Activated CD4-positive, CD25-positive, alpha-beta regulatory T cell treated with anti-CD3 and anti-CD28 coated beads, Interleukin-2, amount 50 U/mL, for 16 hours (primary cell): Measurements from ENCODE around the gene NSF.
"Not testable (repeated sequence)": the region's sequence is repeated elsewhere in the genome, so short reads cannot be mapped to it uniquely, and the experiment has no call there.

Experiments used
- DNase-seq: peaks from one replicate; pipeline ENCODE4 v3.0.0-alpha.2; 2020; ENCODE audit warnings: low read depth, low spot score

NSF gene

DNA sequence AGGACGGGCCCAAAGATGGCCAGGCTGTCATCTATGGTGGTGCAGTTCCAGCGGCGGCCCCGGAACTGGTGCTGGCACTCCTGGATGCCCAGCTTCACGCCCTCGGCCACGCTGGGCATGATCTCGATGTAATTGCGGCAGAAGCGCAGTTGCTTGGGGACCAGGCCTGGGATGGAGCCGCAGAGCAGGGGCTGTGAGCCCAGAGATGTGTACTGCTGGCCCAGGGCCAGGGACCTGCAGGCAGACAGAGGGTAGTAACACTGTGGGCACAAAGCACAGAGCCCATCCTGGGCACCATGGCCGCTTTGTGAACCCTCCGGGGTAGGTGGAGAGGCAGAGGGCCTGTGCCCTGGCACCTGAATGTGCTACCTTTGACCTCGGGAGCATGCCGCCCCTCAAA lies 183.2 kb downstream of the NSF start:
- DNase-seq: no peak

DNA sequence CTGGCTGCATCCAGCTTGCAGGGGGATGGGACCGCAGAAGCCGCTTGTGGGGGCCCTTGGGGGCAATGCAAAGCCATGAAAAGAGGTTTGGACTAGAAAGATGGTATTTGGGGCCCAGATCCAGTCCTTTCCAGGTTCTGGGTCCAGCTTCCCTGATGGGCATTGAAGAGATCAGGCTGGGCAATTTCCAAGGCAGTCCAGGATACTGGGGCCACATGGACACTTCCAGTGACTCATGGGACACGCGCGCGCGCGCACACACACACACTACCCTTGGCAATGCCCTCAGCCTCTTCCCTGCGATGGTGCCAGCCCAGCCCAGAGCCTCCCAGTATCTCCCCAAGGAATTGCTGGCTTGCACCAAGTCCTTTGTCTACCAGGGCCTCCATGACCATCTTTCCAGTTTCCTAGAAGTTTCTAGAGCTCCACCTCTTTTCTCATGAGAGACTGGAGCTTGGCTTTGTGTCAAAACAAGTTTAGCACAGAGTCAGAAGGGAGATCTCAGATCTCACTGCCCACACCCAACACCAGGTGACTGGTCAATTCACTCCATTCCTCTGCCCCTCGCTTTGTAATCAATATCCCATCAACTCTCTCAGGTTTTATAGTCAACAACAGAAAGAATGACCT lies 183.8 kb downstream of the NSF start:
- no peak for DNase-seq

DNA sequence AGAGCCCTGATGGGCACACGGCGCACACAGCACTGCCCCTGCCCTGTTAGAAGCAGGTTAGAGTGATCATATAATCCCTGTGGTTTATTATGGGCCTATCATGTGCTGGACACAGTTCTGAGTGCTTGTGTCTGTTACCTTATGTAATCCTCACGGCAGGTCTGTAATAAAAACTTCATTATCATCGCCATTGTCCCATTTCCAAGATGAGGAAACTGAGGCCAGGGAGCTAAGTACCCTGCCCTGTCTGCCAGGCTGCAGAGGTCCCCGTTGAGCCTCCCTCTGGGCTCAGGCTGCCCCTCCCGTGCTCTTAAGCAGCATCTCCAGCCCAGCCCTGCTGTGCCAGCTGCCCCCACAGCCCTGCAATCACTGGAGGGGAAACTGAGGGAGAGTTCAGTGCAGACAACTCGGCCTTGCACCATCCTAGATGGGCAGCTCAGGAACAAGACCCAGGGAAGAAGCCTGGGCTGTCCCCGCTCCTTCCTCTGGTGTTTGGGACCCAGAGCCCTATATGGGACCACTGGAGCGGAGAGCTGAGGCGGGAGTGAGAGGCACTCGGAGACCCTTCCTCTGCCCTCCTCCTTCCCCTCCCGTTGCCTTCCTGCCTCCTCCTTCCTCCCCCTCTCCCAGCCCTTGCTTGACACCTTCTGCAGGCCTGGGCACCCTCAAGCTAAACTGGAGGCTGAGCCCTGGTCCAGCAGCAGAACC lies 186.0 kb downstream of the NSF start:
- DNase-seq: no peak

DNA sequence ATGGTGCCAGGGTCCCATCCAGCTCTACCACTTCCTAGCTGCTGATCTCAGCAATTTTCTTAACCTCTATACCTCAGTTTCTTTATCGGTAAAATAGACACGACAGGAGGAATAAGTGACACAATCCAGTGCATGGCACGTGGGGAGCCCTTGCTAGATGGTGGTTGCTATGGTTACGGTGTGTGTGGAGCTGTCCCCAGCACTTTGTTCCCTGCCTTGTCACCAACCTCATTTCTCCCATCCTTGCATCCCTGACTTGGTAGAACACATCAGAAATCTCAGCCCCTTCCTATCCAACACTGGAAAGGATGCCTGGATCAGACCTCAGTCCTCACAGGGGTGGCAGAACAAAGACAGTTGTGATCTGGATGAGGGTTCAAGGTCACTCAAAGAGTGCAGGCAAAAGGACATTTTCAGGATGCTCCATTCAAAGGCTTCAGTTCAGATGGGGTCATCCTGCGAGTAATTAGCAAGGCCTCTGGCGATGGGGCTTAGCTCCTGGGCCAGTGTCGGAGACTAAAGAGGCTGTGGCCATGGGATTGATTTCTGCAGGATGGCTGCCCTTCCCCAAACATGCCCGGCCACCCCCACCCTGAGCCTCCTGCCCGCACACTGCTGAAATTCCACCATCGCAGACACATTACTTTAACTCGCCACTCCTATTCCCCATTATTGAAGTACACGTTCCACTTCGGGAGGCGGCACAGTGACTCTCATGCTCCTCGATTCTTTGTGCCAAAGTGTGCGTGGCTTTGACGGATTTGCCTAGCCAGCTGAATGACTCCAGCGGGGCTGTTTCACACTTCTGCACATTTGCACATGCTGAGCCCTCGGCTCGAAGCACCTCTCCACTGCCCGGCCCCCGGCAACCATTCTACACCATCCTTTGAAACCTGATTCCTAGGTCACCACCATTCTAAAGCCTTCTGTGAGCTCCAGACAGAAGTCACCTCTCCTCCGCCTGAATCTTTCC lies 187.8 kb downstream of the NSF start:
- DNase-seq: no peak

DNA sequence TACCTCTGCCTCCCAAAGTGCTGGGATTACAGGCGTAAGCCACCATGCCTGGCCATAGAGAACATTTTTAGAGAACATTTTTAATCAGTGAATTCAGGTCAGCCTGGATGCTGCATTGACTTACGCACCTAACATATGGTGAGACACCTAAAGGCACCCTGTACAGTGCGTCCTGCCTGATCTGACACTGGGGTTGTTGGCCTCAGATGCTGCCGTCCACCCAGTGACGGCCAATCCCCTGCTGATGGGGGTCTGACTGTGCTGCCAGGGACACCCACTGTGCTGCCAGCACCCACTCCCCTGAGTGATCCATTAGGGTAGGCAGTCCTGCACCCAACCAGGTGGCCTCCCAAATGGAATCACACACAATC lies 189.5 kb downstream of the NSF start:
- DNase-seq: no peak

DNA sequence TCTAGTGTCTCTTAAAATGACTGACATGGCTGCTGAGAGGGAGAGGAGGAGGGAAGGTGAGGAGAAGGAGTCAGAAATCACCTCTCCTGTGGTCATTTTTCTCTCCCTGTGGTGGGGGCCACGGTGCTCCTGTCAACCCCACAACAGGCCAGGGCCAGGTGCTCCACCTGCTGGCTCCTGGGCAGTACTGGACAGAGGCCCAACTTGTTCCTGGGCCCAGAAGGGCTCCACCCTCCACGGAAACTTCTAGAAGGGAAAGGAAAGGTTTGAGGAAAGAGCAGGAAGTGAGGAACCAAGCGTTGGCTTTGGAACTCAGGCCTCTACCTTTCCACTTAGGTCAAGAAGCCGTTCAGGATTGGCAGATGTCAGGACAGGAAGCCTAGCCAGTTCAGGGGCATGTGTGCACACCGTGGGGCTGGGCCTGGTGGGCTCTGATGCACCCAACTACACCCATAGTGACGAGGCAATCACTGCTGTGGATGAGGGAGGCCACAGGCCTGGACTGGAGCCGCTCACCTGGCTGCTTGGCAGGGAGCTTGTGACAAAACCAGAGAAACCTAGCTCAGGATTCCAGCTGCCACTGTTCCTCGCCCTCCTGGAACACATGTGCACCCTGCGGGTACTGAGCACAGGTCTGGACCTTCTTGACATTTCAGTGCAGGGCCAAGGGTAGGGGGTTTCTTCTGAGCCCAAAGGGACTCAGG lies 191.9 kb downstream of the NSF start:
- no peak for DNase-seq

DNA sequence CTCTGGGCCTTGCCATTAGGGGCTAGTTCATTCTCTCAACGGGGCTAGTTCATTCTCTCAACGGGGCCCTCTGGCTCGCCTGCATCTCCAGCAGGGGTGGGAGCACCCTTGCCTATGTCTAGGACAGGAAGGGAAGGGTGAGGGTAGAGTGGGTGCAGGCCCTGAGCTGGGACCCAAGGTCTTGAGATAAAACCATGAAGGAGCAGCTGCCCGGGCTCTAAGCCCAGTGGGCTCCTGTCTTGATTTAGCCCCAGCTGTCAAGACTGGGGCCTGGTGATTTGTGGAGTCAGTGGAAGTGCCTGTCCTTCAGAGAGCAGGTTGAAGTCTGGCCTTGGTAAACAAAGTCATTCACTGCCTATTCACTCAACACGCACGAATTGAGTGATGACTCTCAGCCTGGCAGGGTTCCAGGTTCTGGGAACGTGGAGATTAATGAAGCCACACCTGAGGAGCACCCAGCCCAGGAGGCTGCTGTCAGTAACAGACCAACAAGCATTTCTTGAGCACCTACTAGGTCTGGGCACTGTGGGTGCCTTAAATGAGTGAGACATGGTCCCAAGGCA lies 192.6 kb downstream of the NSF start:
- no peak for DNase-seq

DNA sequence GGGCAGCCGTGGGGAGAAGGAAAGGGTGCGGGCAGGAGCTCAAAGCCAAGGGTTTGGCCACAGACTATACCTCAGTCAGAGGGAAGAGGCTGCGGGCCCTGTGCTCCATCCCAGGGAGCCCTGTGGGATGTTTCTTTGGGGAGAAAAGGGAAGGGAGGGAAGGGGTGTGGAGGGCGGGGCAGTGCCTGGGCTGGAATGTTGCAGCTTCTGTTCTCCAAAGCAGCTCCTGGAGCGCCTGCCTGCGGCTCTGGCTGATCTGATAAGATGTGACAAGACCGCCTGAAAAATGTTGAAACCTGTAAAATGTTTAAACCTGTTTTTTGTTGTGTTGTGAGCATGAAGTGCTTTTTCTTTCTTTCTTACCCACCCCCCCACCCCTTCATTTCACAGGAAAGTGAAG lies 195.2 kb downstream of the NSF start:
- DNase-seq: no peak

DNA sequence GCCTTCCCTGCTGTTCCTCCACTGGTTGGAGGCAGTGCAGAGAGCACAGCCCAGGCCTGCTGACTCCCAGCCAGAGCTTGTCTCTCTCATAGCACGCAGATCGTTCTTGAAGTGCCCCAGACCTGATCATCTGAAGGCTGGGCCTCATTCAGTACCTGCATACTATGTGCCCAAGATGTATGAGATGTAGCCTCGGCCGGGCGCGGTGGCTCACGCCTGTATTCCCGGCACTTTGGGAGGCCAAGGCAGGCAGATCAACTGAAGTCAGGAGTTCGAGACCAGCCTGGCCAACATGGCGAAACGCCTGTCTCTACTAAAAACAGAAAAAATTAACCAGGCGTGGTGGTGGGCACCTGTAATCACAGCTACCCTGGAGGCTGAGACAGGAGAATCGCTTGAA lies 197.0 kb downstream of the NSF start:
- DNase-seq: no peak

DNA sequence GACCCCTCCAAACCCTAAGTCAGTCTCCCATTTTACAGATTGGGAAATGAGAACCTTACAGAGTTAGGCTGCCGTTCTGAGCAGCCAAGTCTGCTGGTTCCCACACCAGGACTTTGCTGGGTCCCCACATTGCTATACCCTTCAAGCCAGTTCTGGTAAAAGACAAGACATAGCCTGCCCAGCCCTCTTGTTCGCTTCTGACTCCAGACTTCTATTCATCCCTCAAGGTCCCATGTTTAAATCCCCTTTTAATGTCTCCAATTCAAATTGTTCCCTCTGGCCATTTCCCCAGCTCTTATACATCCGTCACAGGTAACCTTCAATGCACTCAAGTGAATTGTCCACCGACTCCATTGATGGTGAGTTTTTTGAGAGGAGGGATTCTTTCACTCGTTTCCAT lies 197.8 kb downstream of the NSF start:
- no peak for DNase-seq

DNA sequence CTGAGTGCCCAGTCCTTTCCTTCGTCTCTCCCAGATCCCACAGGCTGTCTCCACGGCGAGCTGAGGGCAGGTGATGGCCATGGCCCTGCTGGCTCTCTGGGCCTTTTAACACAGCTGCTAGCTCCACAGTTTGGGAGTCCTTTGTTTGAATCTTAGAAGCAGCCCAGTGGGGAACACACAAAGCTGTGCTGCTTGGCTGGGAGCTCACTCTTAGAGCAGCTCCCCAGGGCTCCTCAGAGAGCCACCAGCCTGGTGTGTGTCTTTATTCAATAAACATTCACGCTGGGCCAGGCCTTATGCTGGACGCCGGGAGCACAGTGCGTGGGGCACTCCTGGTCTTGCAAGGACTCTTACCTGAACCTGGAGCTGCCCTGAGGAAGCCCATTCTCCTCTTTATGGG lies 198.3 kb downstream of the NSF start:
- DNase-seq: no peak

DNA sequence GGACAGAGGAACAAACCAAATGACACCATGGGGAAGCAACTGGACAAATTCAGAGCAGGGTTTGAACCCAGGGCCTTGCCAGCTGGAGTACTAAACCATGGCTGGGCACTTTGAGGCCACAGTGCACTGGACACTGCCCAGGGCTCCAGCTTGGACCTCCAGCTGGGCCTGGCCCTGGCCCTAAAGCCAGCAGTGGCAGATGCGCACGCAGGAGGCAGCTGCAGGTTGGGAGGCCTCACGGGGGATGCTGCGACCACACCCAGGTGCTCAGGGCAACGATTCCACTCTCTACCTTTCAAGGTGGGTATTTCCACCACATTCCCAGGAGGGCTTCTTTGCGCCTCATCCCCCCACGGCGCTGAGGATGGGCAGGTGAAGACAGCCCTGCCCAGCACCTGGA lies 199.1 kb downstream of the NSF start:
- no peak for DNase-seq

DNA sequence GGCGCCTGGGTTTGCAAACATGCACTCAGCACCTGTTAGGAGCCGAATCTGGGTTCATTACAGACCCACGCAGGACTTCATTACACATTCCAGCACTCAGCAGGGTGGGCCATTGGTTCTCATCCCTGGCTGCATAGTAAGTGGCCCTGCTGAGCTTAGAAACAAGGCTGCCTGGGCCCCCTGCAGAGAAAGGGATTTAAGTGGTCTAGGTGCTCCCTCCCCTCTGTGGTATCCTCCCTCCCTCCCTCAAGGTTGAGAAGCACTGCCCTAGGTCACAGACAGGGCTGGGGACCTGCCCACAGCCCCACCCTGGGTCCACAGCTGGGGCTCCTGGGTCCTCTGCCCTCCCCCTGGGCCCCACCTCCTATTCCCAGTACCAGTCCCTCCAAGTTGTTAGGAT lies 199.7 kb downstream of the NSF start:
- no peak for DNase-seq

DNA sequence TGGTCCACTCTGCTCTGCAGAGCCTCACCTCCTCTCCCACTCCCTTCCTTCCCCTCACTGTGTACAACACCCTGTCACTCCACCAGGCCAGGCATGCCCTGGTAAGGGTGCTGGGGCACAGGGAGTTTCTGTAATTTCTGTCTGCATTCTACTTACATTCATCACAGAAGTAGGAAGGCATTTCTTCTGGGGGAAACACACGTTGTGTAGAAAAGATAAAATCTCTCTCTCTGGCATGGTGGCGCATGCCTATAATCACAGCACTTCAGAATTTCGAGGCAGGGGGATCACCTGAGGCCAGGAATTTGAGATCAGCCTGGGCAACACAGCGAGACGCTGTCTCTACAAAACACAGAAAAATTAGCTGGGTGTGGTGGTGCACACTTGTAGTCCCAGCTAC lies 201.1 kb downstream of the NSF start:
- no peak for DNase-seq

DNA sequence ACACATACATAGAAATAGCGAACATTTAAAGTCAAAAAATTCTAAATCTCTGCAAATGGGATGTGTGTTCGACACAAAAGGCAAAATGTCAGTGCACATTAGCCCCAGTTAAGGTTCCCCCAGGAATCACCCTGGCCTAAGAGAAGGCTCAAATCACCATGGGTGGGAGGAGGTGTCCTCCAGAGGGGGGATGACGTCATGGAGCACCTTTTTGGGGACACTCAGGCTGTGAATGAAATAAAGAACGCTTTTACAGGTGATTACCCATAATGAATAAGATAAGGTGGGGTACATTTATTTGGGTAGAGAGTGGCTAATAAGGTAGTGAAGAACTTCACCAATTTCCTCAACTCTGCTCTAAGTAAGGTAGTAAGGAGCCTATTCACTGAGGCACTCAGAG lies 201.6 kb downstream of the NSF start:
- DNase-seq: no peak

DNA sequence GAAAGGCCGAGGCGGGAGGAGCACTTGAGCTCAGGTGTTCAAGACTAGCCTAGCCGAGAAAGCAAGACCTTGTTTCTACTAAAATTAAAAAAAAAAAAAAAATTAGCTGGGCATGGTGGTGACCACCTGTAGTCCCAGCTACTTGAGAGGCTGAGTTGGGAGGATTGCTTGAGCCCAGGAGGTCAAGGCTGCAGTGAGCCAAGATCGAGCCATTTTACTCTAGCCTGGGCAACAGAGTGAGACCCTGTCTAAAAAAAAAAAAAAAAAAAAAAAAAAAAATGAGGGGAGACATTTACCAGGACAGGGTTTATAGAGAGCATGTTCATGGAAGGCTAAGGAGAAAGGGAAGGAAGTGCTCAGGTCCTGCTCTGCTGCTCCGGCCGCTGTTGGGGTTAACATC lies 202.6 kb downstream of the NSF start:
- DNase-seq: not testable (repeated sequence)

DNA sequence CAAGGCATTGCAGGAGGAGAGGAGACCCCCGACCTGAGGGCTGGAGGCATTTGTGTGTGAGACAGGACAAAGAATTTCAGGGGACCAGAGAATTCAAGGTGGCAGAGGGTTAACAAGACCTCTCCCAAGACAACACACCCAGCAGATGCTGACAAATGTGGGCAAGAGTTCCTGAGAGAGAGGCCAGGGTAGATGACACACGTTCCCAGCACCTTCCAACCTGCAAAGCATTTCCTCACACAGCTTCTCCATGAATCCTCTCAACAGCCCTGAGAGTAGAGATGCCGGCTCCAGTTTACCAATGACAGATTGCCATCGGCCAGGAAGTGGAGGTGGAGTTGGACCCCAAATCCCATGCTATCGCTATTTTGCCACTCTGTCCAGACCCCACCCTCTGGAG lies 203.1 kb downstream of the NSF start:
- no peak for DNase-seq

DNA sequence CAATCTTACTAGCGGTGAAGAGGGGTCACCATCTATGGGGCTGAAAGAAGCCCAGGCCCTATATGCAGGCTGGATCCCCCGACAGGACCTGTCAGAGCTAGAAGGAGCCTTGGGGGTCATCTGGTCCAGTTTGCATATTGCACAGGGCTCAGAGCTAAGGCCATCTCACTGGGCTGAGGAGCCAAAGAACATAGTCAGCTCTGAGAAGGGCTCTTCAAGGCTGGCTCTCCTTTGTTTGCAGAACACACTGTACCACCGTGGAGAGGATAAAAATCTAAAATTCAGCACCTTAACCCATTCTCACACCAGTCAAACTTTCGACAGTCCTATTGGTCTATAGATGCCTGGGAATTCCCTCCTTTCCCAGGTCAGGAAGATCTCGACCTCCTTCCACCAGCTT lies 203.8 kb downstream of the NSF start:
- DNase-seq: no peak

DNA sequence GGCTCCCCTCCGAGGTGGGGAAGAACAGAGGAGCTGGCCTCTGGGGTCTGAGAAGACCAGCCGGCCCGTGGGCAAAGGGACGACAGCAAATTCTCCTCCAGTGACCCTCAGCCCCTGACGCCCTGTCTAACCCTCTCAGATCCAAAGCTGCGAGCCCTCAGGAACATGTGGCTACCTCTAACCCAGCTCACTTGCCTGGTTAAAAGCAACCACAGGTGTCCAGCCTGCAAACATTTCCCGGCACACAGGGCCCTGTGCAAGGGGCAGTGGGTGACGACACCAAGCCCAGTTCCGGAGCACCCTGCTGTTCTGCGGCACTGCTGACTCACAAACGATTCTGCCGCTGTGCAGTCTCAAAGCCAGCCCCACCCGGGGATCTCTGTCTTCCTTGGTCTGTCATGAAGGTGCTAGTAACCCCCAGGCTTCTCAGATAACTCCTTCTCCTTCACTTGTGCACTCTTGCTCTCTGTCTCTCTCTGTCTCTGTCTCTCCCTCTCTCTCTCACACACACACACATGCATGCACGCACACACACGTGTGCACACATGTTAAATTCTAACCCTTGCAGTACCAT lies 205.0 kb downstream of the NSF start:
- no peak for DNase-seq

DNA sequence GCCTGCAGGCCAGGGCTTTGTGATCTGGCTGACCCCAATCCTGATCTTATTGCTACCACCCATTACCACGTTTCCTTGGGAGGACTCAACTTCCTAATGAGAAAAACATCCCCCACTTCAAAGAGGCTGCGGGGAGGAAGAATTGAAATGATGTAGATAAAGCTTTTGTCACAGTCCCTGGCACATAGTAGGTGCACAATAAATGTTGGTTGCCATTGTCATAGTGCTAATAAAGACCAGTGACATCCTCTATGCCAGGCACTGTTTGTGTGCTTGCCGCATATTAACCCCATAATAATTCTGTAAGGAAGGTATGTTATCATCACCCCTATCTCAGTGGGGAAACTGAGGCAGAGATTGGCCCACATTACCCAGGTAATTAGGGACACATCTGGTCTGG lies 205.6 kb downstream of the NSF start:
- no peak for DNase-seq

DNA sequence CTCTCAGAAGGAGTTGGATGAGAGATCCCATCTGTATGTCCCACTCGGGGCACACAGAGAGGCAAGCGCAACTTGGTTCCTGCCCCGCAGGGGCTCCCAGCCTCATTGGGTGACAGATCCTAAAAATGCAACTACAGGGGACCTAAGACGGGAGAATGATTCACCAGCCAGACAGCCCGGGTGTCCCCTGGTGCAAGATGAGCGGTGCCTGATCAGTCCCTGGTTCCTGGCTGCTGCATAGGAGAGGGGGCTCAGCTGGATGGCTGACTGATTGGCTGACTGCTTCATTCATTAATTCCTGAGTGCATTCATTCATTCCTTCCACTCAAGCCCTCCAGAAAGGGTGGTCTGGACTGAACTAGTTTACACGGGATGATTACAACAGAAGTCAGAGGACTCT lies 206.1 kb downstream of the NSF start:
- no peak for DNase-seq
